H9 (cell line): Measurements from ENCODE around the gene RPL18. TPM values are rescaled to one million over a fixed set of nuclear protein-coding genes. Genes with fewer than 3 reads are reported as not detected.

Experiments used
- DNase-seq: peaks from one replicate; pipeline ENCODE4 v3.0.0-alpha.2; 2017
- H2AFZ ChIP-seq: one replicate; pipeline ENCODE4 v1.6.1; 2013; ENCODE audit warnings: mild to moderate bottlenecking, low read length, control low read depth, moderate library complexity
- H2AK5ac ChIP-seq: 2 replicates; pipeline ENCODE4 v1.6.1; 2013; ENCODE audit warnings: low read length, control low read depth, mixed read lengths; ENCODE audit not compliant: insufficient read length
- H2BK120ac ChIP-seq: one replicate; pipeline ENCODE4 v1.6.1; 2013; ENCODE audit warnings: low read depth, mild to moderate bottlenecking, low read length, control low read depth, inconsistent platforms; ENCODE audit not compliant: poor library complexity, severe bottlenecking
- H2BK12ac ChIP-seq: 2 replicates; pipeline ENCODE4 v1.6.1; 2013; ENCODE audit warnings: low read length, control low read depth, mixed read lengths, low read depth; ENCODE audit not compliant: insufficient read length
- H2BK15ac ChIP-seq: 2 replicates; pipeline ENCODE4 v1.6.1; 2013; ENCODE audit warnings: low read depth, low read length, control low read depth
- H2BK20ac ChIP-seq: one replicate; pipeline ENCODE4 v1.6.1; 2013; ENCODE audit warnings: low read depth, mild to moderate bottlenecking, low read length, control low read depth, inconsistent platforms; ENCODE audit not compliant: poor library complexity, severe bottlenecking
- H2BK5ac ChIP-seq: 2 replicates; pipeline ENCODE4 v1.6.1; 2013; ENCODE audit warnings: low read length, control low read depth, mixed read lengths; ENCODE audit not compliant: insufficient read length
- H3K14ac ChIP-seq: 2 replicates; pipeline ENCODE4 v1.6.1; 2013; ENCODE audit warnings: low read length, control low read depth; ENCODE audit not compliant: insufficient read depth
- H3K18ac ChIP-seq: 2 replicates; pipeline ENCODE4 v1.6.1; 2013; ENCODE audit warnings: low read depth, mild to moderate bottlenecking, mixed read lengths, low read length, control low read depth; ENCODE audit not compliant: insufficient read length
- H3K23ac ChIP-seq: 2 replicates; pipeline ENCODE4 v1.6.1; 2013; ENCODE audit warnings: low read length, control low read depth, mixed read lengths, low read depth; ENCODE audit not compliant: insufficient read length
- H3K23me2 ChIP-seq: 2 replicates; pipeline ENCODE4 v1.6.1; 2013; ENCODE audit warnings: low read depth, mild to moderate bottlenecking, mixed read lengths, low read length, control low read depth; ENCODE audit not compliant: insufficient read length, poor library complexity, severe bottlenecking
- H3K27ac ChIP-seq: 2 replicates; pipeline ENCODE4 v1.5.1; 2013; ENCODE audit warnings: low read length, control low read depth, mixed read lengths, low read depth; ENCODE audit not compliant: insufficient read length
- H3K27me3 ChIP-seq: 2 replicates; pipeline ENCODE4 v1.6.1; 2013; ENCODE audit warnings: low read length, control low read depth, inconsistent platforms; ENCODE audit not compliant: insufficient read depth
- H3K4ac ChIP-seq: 2 replicates; pipeline ENCODE4 v1.6.1; 2013; ENCODE audit warnings: low read depth, mild to moderate bottlenecking, control low read depth, inconsistent platforms, low read length, moderate library complexity
- H3K4me1 ChIP-seq: 2 replicates; pipeline ENCODE4 v1.6.1; 2013; ENCODE audit warnings: low read length, control low read depth, inconsistent platforms; ENCODE audit not compliant: insufficient read depth
- H3K4me2 ChIP-seq: 2 replicates; pipeline ENCODE4 v1.6.1; 2013; ENCODE audit warnings: low read length, control low read depth, mixed read lengths; ENCODE audit not compliant: insufficient read length, insufficient read depth
- H3K56ac ChIP-seq: 2 replicates; pipeline ENCODE4 v1.6.1; 2013; ENCODE audit warnings: low read depth, mild to moderate bottlenecking, mixed read lengths, low read length, control low read depth; ENCODE audit not compliant: insufficient read length
- H3K79me1 ChIP-seq: 2 replicates; pipeline ENCODE4 v1.6.1; 2013; ENCODE audit warnings: low read depth, mild to moderate bottlenecking, moderate library complexity, low read length, control low read depth, inconsistent platforms; ENCODE audit not compliant: insufficient read depth, poor library complexity, severe bottlenecking
- H3K79me2 ChIP-seq: 2 replicates; pipeline ENCODE4 v1.6.1; 2013; ENCODE audit warnings: low read length, control low read depth, inconsistent platforms; ENCODE audit not compliant: insufficient read depth
- H3K9ac ChIP-seq: 2 replicates; pipeline ENCODE4 v1.6.1; 2013; ENCODE audit warnings: low read length, control low read depth, mixed read lengths; ENCODE audit not compliant: insufficient read length; ENCODE audit errors: extremely low read depth
- H3K9me3 ChIP-seq: one replicate; pipeline ENCODE4 v1.6.1; 2013; ENCODE audit warnings: low read depth, low read length, inconsistent platforms; ENCODE audit not compliant: control insufficient read depth
- H3T11ph ChIP-seq: one replicate; pipeline ENCODE4 v1.6.1; 2013; ENCODE audit warnings: mild to moderate bottlenecking, low read length, control low read depth, inconsistent platforms
- H4K20me1 ChIP-seq: one replicate; pipeline ENCODE4 v1.6.1; 2013; ENCODE audit not compliant: control insufficient read depth, insufficient read length, insufficient read depth
- H4K5ac ChIP-seq: 2 replicates; pipeline ENCODE4 v1.6.1; 2013; ENCODE audit warnings: low read depth, mild to moderate bottlenecking, mixed read lengths, low read length, control low read depth; ENCODE audit not compliant: insufficient read length
- H4K8ac ChIP-seq: replicated peaks from 2 replicates; pipeline ENCODE4 v1.6.1; 2013; ENCODE audit warnings: low read length, control low read depth, mixed read lengths, low read depth; ENCODE audit not compliant: insufficient read length
- H4K91ac ChIP-seq: 2 replicates; pipeline ENCODE4 v1.6.1; 2013; ENCODE audit warnings: low read depth, mild to moderate bottlenecking, moderate library complexity, mixed read lengths, low read length, control low read depth; ENCODE audit not compliant: insufficient read length
- H3K27ac Mint-ChIP-seq, 3 experiments: 2 replicates in 2 of 3; 3 replicates in 1 of 3; pipeline ENCODE4 v1.8.0; 2020 to 2021; ENCODE audit warnings: mixed read lengths in 3 of 3, mild to moderate bottlenecking in 1 of 3, moderate library complexity in 1 of 3
- H3K27me3 Mint-ChIP-seq: 2 replicates; pipeline ENCODE4 v1.8.0; 2021; ENCODE audit warnings: low read depth, mild to moderate bottlenecking, moderate library complexity, mixed read lengths
- H3K36me3 Mint-ChIP-seq, 3 experiments: 2 replicates in 2 of 3; 3 replicates in 1 of 3; pipeline ENCODE4 v1.8.0; 2020 to 2021; ENCODE audit warnings: low read depth in 3 of 3, mixed read lengths in 3 of 3; ENCODE audit not compliant: insufficient read depth in 1 of 3
- H3K4me1 Mint-ChIP-seq, 2 experiments: 2 replicates each; pipeline ENCODE4 v1.8.0; 2020; ENCODE audit warnings: mixed read lengths in 2 of 2
- H3K4me3 Mint-ChIP-seq, 2 experiments: 2 replicates in 1 of 2; 3 replicates in 1 of 2; pipeline ENCODE4 v1.8.0; 2020 to 2021; ENCODE audit warnings: mild to moderate bottlenecking in 2 of 2, mixed read lengths in 2 of 2, moderate library complexity in 1 of 2
- H3K9me3 Mint-ChIP-seq, 2 experiments: 2 replicates in 1 of 2; 3 replicates in 1 of 2; pipeline ENCODE4 v1.8.0; 2020; ENCODE audit warnings: mild to moderate bottlenecking in 2 of 2, mixed read lengths in 2 of 2, moderate library complexity in 1 of 2
- CTCF ChIP-seq: fragments of 200-600 bp; sonication (generic); conservative IDR thresholded peaks from 3 replicates; pipeline ENCODE4 v1.8.0; 2021; ENCODE audit warnings: antibody characterized with exemption, mild to moderate bottlenecking
- WGBS: extraction: QIAGEN DNeasy Blood & Tissue Kit; methylation state at CpG from one replicate; pipeline ENCODE4 v1.1.7; 2013; ENCODE audit warnings: missing lambda C conversion rate, low lambda C conversion rate, mixed read lengths; ENCODE audit not compliant: insufficient read length; ENCODE audit errors: extremely low coverage; 5-methylcytosine and 5-hydroxymethylcytosine counted together
- total RNA-seq: library from RNA; stranded (reverse); gene quantifications from 2 replicates; pipeline ENCODE4 v1.2.1, GENCODE V29; 2021

The RPL18 gene
- total RNA-seq, 1 experiment from 2014 or later, result 1,855 TPM

- Mint-ChIP-seq H3K36me3 (peaks cover 8 to 26% (median 23%) of the 10 kb centered on the region in 3 experiments), H3K9me3 (no peaks in the 10 kb centered on the region; a peak in 1 of 5 replicates), H3K4me1 (peaks cover 31 to 33% of the 10 kb centered on the region in 2 experiments), H3K27ac (peak overlapping the region; percentile 96 to 98 (median 97)), H3K27me3 (no peaks in the 10 kb centered on the region), H3K4me3 (peak overlapping the region; percentile 86 to 88)
- Histone ChIP-seq H2AK5ac (no peak overlapping the region), H3K4ac (no peak overlapping the region; the same call in 1 of the 2 replicates), H2BK15ac (no peak overlapping the region), H3K27ac (peak overlapping the region; percentile 64), H2AFZ (no peak overlapping the region), H3K4me1 (peaks cover 3% of the 10 kb centered on the region; the same call in 1 of the 2 replicates), H3K14ac (peak overlapping the region; percentile 66; the same call in 1 of the 2 replicates), H3K56ac (no peak overlapping the region), H3K18ac (peak overlapping the region; percentile 64), H3K79me1 (no peaks in the 10 kb centered on the region), H3K27me3 (no peaks in the 10 kb centered on the region), H4K20me1 (no peaks in the 10 kb centered on the region), H2BK20ac (no peak overlapping the region), H3K4me2 (peak overlapping the region; percentile 88), H4K91ac (no peak overlapping the region), H4K5ac (peak overlapping the region; percentile 20), H2BK120ac (no peak overlapping the region), H3K9ac (peak overlapping the region; percentile 81), H4K8ac (peak overlapping the region; percentile 24), H3T11ph (no peak overlapping the region), H2BK5ac (no peak overlapping the region), H3K9me3 (no peaks in the 10 kb centered on the region), H3K23me2 (peaks cover 13% of the 10 kb centered on the region), H2BK12ac (peak overlapping the region; percentile 24), H3K23ac (no peak overlapping the region), H3K79me2 (peaks cover 7% of the 10 kb centered on the region)
- no peak for DNase-seq
- TF ChIP-seq CTCF, result no peak
- WGBS, result no CpG with 5 or more reads among the region's 8 CpGs
Observed at GRCh38 chr19:48623556-48624066, 4.6 kb upstream of the RPL18 start.
